Heart right ventricle (tissue), 16 donors: ENCODE measurements around the gene CALU. TPM values are rescaled to one million over a fixed set of nuclear protein-coding genes. Genes with fewer than 3 reads are reported as not detected.

Experiments used
- ATAC-seq, 8 donors: fragments of 200-7000 bp; cut with Tn5 transposase; one replicate each; pipeline ENCODE4 v1.9.1; 2020; ENCODE audit warnings: mild to moderate bottlenecking in 8 of 8, moderate library complexity in 8 of 8, moderate number of reproducible peaks in 1 of 8
- DNase-seq, 2 donors: peaks; one replicate each; pipeline ENCODE4 v3.0.0-alpha.2; 2020
- H3K27ac ChIP-seq, 10 donors: fragments of 200-600 bp; sonication (generic) in 2 of 10; one replicate each; pipeline versions ENCODE4 v1.5.0 to v1.8.0; 2020 to 2022; ENCODE audit warnings: mild to moderate bottlenecking in 3 of 10
- H3K27me3 ChIP-seq, 7 donors: fragments of 200-600 bp; one replicate each; pipeline ENCODE4 v1.8.0; 2021 to 2022; ENCODE audit warnings: mild to moderate bottlenecking in 2 of 7
- H3K36me3 ChIP-seq, 9 donors: fragments of 200-600 bp; sonication (generic) in 1 of 9; one replicate each; pipeline versions ENCODE4 v1.5.0 to v1.8.0; 2020 to 2022; ENCODE audit warnings: mild to moderate bottlenecking in 2 of 9
- H3K4me1 ChIP-seq, 9 donors: fragments of 200-600 bp; sonication (generic) in 1 of 9; one replicate each; pipeline versions ENCODE4 v1.5.0 to v1.8.0; 2020 to 2022; ENCODE audit warnings: mild to moderate bottlenecking in 4 of 9
- H3K4me3 ChIP-seq, 10 donors: fragments of 200-600 bp; sonication (generic) in 2 of 10; one replicate each; pipeline versions ENCODE4 v1.5.0 to v1.8.0; 2020 to 2022; ENCODE audit warnings: mild to moderate bottlenecking in 7 of 10, moderate library complexity in 2 of 10
- H3K9me3 ChIP-seq, 11 donors: fragments of 200-600 bp in 10 of 11; sonication (generic) in 2 of 11; one replicate each; pipeline versions ENCODE4 v1.5.0 to v1.8.0; 2013 to 2022; ENCODE audit warnings: mild to moderate bottlenecking in 2 of 11, control low read depth in 1 of 11, moderate library complexity in 1 of 11
- WGBS, 2 donors: extraction: QIAGEN DNeasy Blood & Tissue Kit; methylation state at CpG; one replicate each; pipeline ENCODE4 v1.1.7; 2013; ENCODE audit warnings: inconsistent platforms in 1 of 2; 5-methylcytosine and 5-hydroxymethylcytosine counted together
- intact Hi-C, 10 donors: fragments of 100-400 bp; cut with DNase I; formaldehyde crosslinking; loops; one replicate each; pipeline versions ENCODE4 v1.11.1 to v1.14.2; 2022
- polyA plus RNA-seq, 2 donors: library from polyadenylated mRNA; stranded (reverse); fragments of 200-250 nt; gene quantifications; one replicate each; pipeline ENCODE4 v1.2.3, GENCODE V29; 2013
- total RNA-seq, 10 donors: library from RNA; stranded (reverse); fragmentation: NEBNext Ultra II Directional in 3 of 10; extraction: Animal tissue kit (Norgen Biotek cat#: 25700) in 3 of 10; gene quantifications; one replicate each; pipeline versions ENCODE4 v1.2.1 to v1.2.4, GENCODE V29; 2021 to 2023
- TF ChIP-seq, protein P1 (sequence below), 9 donors: fragments of 200-600 bp; sonication (generic) in 2 of 9; IDR thresholded peaks; one replicate each; pipeline versions ENCODE4 v1.5.0 to v1.8.0; 2021 to 2022; ENCODE audit warnings: antibody characterized with exemption in 9 of 9, mild to moderate bottlenecking in 5 of 9, moderate library complexity in 1 of 9
- donor health status: Arrhythmogenic right ventricular cardiomyopathy.
- donor health status: ischemic (EF 13 %, LVEDD 7.1; RV severe dilation, severe dysfunction).
- donor health status: healthy with polysubstance abuse.
- donor health status: DM: no; HTN: yes; CAD: no.
- donor health status: DM: no; HTN: no; CAD: no.
- donor health status: ischemic (EF 25% LVEDD 6.9; RV normal size, moderate dysfunction).
- donor health status: ischemic (EF 25% LVEDD 5.7; RV mildly dilated, moderate dysfunction).
- donor health status: healthy.
- donor health status: DM: yes; HTN: yes; CAD: no.
- donor health status: Ischemic cardiomyopathy.
- donor health status: ischemic (EF 35%, LVEDD 5.7; RV mildly dilated, moderate dysfunction).
- donor health status: nonischemic (EF 11% LVEDD 7.7; RV severe dilation, severe dysfunction).
- donor health status: DM: yes; HTN: yes; CAD: no.
- donor health status: PGD.
- donor health status: ischemic (EF 29% LVEDD 5.4; RV normal size, mild dysfunction).
- donor health status: nonischemic (EF 23%, LVEDD 6.1; RV moderate dilation, normal function).

Gene CALU
- total and polyA plus RNA-seq, 12 donors: 39.9 to 333 (median 249) TPM

DNA sequence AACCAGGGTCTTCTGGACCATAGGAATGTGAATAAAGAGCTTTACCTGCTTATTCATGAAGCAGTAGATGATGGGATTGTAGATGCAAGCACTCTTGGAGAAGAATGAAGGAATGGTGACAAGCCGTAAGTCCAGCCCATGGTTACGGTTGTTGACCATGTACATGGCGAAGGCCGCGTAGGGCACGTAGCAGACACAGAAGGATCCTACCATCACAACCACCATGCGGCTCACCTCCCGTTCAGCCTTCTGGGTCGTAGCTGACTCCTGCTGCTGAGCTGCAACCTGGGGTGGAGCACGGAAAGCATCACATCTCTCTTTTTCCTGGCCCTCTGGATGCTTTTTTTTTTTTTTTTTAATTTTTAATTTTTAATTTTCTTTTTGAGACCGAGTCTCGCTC is 34.4 kb downstream of the CALU start:
- Histone ChIP-seq H3K4me3 (no peak overlapping the region), H3K4me1 (peaks cover 0 to 20% (median 6%) of the 10 kb centered on the region in 9 donors), H3K27me3 (no peaks in the 10 kb centered on the region), H3K27ac (no peak overlapping the region), H3K36me3 (peaks cover 0 to 65% (median 36%) of the 10 kb centered on the region in 9 donors), H3K9me3 (peaks cover 0 to 18% (median 0%) of the 10 kb centered on the region in 11 donors)
- ATAC-seq (no peak), DNase-seq (no peak)
- WGBS, 2 donors: 97 to 98% methylated on average over 12 of the region's 12 CpGs
- TF ChIP-seq, protein P1, sequence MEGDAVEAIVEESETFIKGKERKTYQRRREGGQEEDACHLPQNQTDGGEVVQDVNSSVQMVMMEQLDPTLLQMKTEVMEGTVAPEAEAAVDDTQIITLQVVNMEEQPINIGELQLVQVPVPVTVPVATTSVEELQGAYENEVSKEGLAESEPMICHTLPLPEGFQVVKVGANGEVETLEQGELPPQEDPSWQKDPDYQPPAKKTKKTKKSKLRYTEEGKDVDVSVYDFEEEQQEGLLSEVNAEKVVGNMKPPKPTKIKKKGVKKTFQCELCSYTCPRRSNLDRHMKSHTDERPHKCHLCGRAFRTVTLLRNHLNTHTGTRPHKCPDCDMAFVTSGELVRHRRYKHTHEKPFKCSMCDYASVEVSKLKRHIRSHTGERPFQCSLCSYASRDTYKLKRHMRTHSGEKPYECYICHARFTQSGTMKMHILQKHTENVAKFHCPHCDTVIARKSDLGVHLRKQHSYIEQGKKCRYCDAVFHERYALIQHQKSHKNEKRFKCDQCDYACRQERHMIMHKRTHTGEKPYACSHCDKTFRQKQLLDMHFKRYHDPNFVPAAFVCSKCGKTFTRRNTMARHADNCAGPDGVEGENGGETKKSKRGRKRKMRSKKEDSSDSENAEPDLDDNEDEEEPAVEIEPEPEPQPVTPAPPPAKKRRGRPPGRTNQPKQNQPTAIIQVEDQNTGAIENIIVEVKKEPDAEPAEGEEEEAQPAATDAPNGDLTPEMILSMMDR (IDR thresholded peaks at IDR 0.05): no peak
- intact Hi-C loops: no loop called here

- no peak overlapping the region for H3K4me3 ChIP-seq
- H3K4me1 ChIP-seq: peaks cover 0 to 18% (median 6%) of the 10 kb centered on the region in 9 donors
- H3K9me3 ChIP-seq: peaks cover 0 to 21% (median 0%) of the 10 kb centered on the region in 11 donors
- TF ChIP-seq, protein P1 (IDR thresholded peaks at IDR 0.05): no peak
- no peak overlapping the region for H3K27ac ChIP-seq
- peaks cover 0 to 59% (median 31%) of the 10 kb centered on the region in 9 donors for H3K36me3 ChIP-seq
- intact Hi-C loops: no loop called here
- peak in 1 of 8 donors; percentile 17 for ATAC-seq
- no peaks in the 10 kb centered on the region for H3K27me3 ChIP-seq
- 93 to 96% methylated on average over 13 of the region's 13 CpGs for WGBS, 2 donors
- DNase-seq: no peak
These were observed 35.0 kb downstream of the CALU start for GRCh38 chr7:128774029-128774689.

GRCh38 chr7:128774921-128775320 is 35.8 kb downstream of the CALU start:
- intact Hi-C loops: no loop called here
- WGBS, 2 donors: 95 to 96% methylated on average over 7 of the region's 7 CpGs
- Histone ChIP-seq H3K4me3 (no peak overlapping the region), H3K4me1 (peaks cover 0 to 12% (median 3%) of the 10 kb centered on the region in 9 donors), H3K27ac (no peak overlapping the region), H3K36me3 (peaks cover 0 to 52% (median 25%) of the 10 kb centered on the region in 9 donors), H3K9me3 (peaks cover 0 to 21% (median 0%) of the 10 kb centered on the region in 11 donors), H3K27me3 (no peaks in the 10 kb centered on the region)
- TF ChIP-seq, protein P1 (IDR thresholded peaks at IDR 0.05): no peak
- DNase-seq (no peak), ATAC-seq (peak in 2 of 8 donors; percentile 21 to 23)

DNA sequence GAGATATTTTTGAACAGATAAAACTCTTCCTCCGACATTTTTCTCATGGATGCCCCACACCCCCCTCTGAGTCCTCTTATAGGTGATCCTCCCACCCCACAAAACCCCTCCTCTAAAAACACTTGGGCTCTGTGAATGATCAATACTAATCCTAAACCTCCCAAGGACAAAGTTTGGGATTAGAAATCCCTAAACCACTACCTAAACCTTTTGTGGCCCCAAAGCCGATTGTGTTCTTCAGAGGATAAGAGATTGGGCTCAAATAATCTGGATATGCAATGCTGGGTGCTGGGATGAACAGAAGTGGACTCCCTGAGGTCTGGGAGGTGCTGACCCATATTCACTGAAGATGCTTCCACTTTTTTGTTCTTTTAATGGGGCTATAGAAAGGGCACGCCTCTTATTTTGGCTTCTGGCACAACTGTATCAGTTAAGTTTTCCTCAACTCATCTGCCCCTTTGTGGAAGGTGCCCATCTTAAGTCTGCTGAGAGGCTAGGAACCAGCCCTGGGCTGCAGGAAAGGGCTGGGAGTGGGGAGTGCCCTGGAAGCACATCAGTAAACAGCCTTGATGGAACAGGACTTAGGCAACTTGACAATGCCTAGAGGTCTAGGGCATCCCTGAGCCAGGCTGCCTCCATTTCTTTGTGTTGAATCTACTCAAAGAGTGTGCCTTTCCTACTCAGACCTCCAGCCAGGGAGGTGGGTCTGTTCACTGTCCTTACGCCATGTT is 36.8 kb downstream of the CALU start, which contains the start of gene OPN1SW:
Gene OPN1SW (minus strand): TSS at position 51 of the 731 bp plus-strand sequence. CDS start 13 bp downstream, at position 38.
- H3K36me3 ChIP-seq: peaks cover 0 to 43% (median 15%) of the 10 kb centered on the region in 9 donors
- no peak for ATAC-seq
- H3K27ac ChIP-seq: no peak within 1 kb of the TSS
- DNase-seq: no peak
- H3K9me3 ChIP-seq: peaks cover 0 to 21% (median 0%) of the 10 kb centered on the region in 11 donors
- no peaks in the 10 kb centered on the region for H3K27me3 ChIP-seq
- H3K4me1 ChIP-seq: peaks cover 0 to 2% (median 0%) of the 10 kb centered on the region in 9 donors
- no peak within 1 kb of the TSS for H3K4me3 ChIP-seq
- WGBS, 2 donors: 95 to 98% methylated on average over 4 of the region's 4 CpGs
- TF ChIP-seq, protein P1 (IDR thresholded peaks at IDR 0.05): no peak
- intact Hi-C loops: no loop called here
